Sciatic nerve (tissue), 2 donors: ENCODE measurements around the gene PCGF6. TPM values are rescaled to one million over a fixed set of nuclear protein-coding genes. Genes with fewer than 3 reads are reported as not detected.

Experiments used
- ATAC-seq: fragments of 200-7000 bp; cut with Tn5 transposase; one replicate; pipeline ENCODE4 v1.9.1; 2020; ENCODE audit warnings: mild to moderate bottlenecking, moderate library complexity
- DNase-seq: peaks from one replicate; pipeline ENCODE4 v3.0.0-alpha.2; 2020; ENCODE audit warnings: low spot score
- intact Hi-C: fragments of 100-400 bp; cut with DNase I; formaldehyde crosslinking; loops from one replicate; pipeline ENCODE4 v1.14.2; 2022
- total RNA-seq: library from RNA; stranded (reverse); fragmentation: NEBNext Ultra II Directional; extraction: Animal tissue kit (Norgen Biotek cat#: 25700); gene quantifications from one replicate; pipeline ENCODE4 v1.2.1, GENCODE V29; 2021
- donor health status: DM: no; HTN: no; CAD: no.
- donor health status: DM: no; HTN: no; CAD: no.

Gene PCGF6
- total RNA-seq, 1 donor from 2014 or later, result 10.2 TPM

GRCh38 chr10:103334567-103334966 is 16.4 kb downstream of the PCGF6 start:
- intact Hi-C loops, result no loop called here
- DNase-seq (no peak), ATAC-seq (no peak)

- no peak for ATAC-seq
- intact Hi-C loops, result no loop called here
- no peak for DNase-seq
Measured at GRCh38 chr10:103333934-103334520, 16.9 kb downstream of the PCGF6 start.

- no peak for ATAC-seq
- peak; percentile 7 for DNase-seq
- intact Hi-C loops, result no loop called here
Measured at GRCh38 chr10:103327906-103328305, 23.0 kb downstream of the PCGF6 start.

GRCh38 chr10:103316087-103316486 is 34.9 kb downstream of the PCGF6 start:
- DNase-seq, result no peak
- ATAC-seq, result no peak
- intact Hi-C loops, result no loop called here

- intact Hi-C loops, result no loop called here
- ATAC-seq (no peak), DNase-seq (no peak)
Measured at GRCh38 chr10:103310197-103310596, 40.7 kb downstream of the PCGF6 start.

- DNase-seq, result no peak
- ATAC-seq, result no peak
- intact Hi-C loops, result no loop called here
Measured at GRCh38 chr10:103307594-103307993, 43.3 kb downstream of the PCGF6 start.

- intact Hi-C loops, result no loop called here
- DNase-seq, result no peak
- ATAC-seq, result no peak
Measured at GRCh38 chr10:103295374-103296015, 55.4 kb downstream of the PCGF6 start.

- no peak for ATAC-seq
- no peak for DNase-seq
- intact Hi-C loops, result no loop called here
Measured at GRCh38 chr10:103291588-103291987, 59.4 kb downstream of the PCGF6 start.

GRCh38 chr10:103287992-103288391 is 62.9 kb downstream of the PCGF6 start:
- no peak for ATAC-seq
- intact Hi-C loops, result no loop called here

GRCh38 chr10:103284170-103284569 is 66.8 kb downstream of the PCGF6 start:
- intact Hi-C loops, result no loop called here
- DNase-seq, result no peak
- no peak for ATAC-seq

More at GRCh38 chr10:103287992-103288391, 62.9 kb downstream of the PCGF6 start:
- no peak for DNase-seq

- intact Hi-C loops, result no loop called here
- ATAC-seq (no peak), DNase-seq (no peak)
Measured at GRCh38 chr10:103282961-103283360, 68.0 kb downstream of the PCGF6 start.

- DNase-seq (no peak), ATAC-seq (no peak)
- intact Hi-C loops, result no loop called here
Measured at GRCh38 chr10:103281753-103282152, 69.2 kb downstream of the PCGF6 start.

- no peak for ATAC-seq
- intact Hi-C loops, result no loop called here
- DNase-seq, result no peak
Measured at GRCh38 chr10:103280506-103280905, 70.4 kb downstream of the PCGF6 start.

- ATAC-seq, result no peak
- intact Hi-C loops, result no loop called here
- DNase-seq, result no peak
Measured at GRCh38 chr10:103280031-103280430, 70.9 kb downstream of the PCGF6 start.

GRCh38 chr10:103278862-103279298 is 72.1 kb downstream of the PCGF6 start:
- intact Hi-C loops, result no loop called here
- peak; percentile 73 for DNase-seq
- ATAC-seq, result no peak

- DNase-seq, result no peak
- ATAC-seq, result no peak
- intact Hi-C loops, result no loop called here
Measured at GRCh38 chr10:103278537-103278823, 72.5 kb downstream of the PCGF6 start.

- intact Hi-C loops, result no loop called here
- ATAC-seq (no peak), DNase-seq (no peak)
Measured at GRCh38 chr10:103277713-103278536, 73.0 kb downstream of the PCGF6 start.

GRCh38 chr10:103276896-103277712 is 73.8 kb downstream of the PCGF6 start, which contains the start of gene INA:
TSS of gene INA (plus strand) at chr10:103277138. CDS start at chr10:103277212, 74 bp downstream.
- intact Hi-C loops, result no loop called here
- ATAC-seq (no peak), DNase-seq (no peak)

GRCh38 chr10:103276251-103276895 is 74.6 kb downstream of the PCGF6 start:
- DNase-seq (no peak), ATAC-seq (no peak)
- intact Hi-C loops, result no loop called here
